Ovary (tissue), 3 donors: ENCODE data around the gene LRMDA.

ENCODE experiments used
- CTCF ChIP-seq, 3 donors: fragments of 450-650 bp in 2 of 3; fragments of 200-600 bp in 1 of 3; IDR thresholded peaks; one replicate each; pipeline versions ENCODE4 v1.5.1 to v1.8.0; 2016 to 2022; ENCODE audit warnings: antibody characterized with exemption in 3 of 3, mild to moderate bottlenecking in 1 of 3
- EP300 ChIP-seq: sonication (generic); formaldehyde crosslinking; IDR thresholded peaks from one replicate; pipeline ENCODE4 v1.6.1; 2017; ENCODE audit warnings: antibody characterized with exemption
- POLR2A ChIP-seq: fragments of 450-650 bp; IDR thresholded peaks from one replicate; pipeline ENCODE4 v1.6.1; 2017; ENCODE audit warnings: antibody characterized with exemption, mild to moderate bottlenecking, moderate library complexity
- donor health status: DM: no; HTN: no; CAD: no.

DNA sequence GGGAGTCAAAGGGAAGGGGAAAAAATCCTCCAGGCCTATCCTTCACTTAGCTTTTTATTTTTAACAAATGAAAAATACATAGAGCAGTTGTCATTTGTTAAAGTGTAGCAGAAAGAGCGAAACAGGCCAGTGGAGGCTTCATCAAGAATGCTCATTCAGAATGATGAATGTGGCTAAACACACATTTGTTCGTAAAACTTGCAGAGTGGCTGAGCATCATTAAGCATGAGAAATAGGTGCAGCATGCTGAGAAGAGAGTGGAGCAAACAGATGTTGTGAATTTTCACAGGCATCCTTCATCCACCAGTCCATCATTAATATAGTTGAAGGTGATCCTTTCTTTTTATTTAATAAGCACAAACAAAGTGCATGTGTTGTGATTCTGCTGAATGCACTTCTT lies 407.6 kb downstream of the LRMDA start:
- TF ChIP-seq CTCF (IDR thresholded peaks at IDR 0.05) = no peak
- no peak for TF ChIP-seq POLR2A
- TF ChIP-seq EP300 = no peak
